ENCODE results near the gene CFAP107. TPM values are rescaled to one million over a fixed set of nuclear protein-coding genes. Genes with fewer than 3 reads are reported as not detected.

Gene CFAP107
- total and polyA plus RNA-seq, 4 donors = not detected

DNA sequence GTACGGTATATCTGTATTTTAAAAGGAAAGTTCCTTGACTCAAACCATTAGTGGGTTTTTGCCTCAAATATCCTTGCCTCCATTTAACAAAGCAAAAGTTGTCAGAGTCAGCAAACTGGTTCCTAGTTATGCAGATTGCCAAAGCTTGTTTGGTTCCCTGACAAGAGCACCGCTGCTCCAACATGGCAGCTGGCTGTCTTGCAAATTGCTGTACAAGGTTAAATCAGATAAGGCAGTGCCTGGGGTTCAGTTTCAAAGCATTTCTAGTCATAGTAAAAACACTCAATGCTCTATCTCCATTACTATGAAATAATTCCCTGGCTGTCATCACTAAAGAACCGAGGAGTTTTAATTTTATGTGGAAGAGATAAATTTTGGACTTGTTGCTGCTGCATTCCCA lies 11.3 kb upstream of the CFAP107 start:
- H3K9ac ChIP-seq (ENCODE audit: low read depth in 1 of 2, low read length in 2 of 2) = no peak overlapping the region
- TF ChIP-seq YY1 (IDR thresholded peaks at IDR 0.05) = no peak
- no peak for TF ChIP-seq HNF4G (IDR thresholded peaks at IDR 0.05)
- TF ChIP-seq GABPA (IDR thresholded peaks at IDR 0.05 in 1 of 2, conservative IDR thresholded peaks at IDR 0.05 in 1 of 2) = no peak
- TF ChIP-seq, protein P1, sequence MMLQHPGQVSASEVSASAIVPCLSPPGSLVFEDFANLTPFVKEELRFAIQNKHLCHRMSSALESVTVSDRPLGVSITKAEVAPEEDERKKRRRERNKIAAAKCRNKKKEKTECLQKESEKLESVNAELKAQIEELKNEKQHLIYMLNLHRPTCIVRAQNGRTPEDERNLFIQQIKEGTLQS (IDR thresholded peaks at IDR 0.05) = no peak
- no peak for TF ChIP-seq NR2F2 (IDR thresholded peaks at IDR 0.05)
- no peak for TF ChIP-seq RAD21 (IDR thresholded peaks at IDR 0.05)
- TF ChIP-seq FOXA1 (IDR thresholded peaks at IDR 0.05) = no peak
- TF ChIP-seq, protein P2, sequence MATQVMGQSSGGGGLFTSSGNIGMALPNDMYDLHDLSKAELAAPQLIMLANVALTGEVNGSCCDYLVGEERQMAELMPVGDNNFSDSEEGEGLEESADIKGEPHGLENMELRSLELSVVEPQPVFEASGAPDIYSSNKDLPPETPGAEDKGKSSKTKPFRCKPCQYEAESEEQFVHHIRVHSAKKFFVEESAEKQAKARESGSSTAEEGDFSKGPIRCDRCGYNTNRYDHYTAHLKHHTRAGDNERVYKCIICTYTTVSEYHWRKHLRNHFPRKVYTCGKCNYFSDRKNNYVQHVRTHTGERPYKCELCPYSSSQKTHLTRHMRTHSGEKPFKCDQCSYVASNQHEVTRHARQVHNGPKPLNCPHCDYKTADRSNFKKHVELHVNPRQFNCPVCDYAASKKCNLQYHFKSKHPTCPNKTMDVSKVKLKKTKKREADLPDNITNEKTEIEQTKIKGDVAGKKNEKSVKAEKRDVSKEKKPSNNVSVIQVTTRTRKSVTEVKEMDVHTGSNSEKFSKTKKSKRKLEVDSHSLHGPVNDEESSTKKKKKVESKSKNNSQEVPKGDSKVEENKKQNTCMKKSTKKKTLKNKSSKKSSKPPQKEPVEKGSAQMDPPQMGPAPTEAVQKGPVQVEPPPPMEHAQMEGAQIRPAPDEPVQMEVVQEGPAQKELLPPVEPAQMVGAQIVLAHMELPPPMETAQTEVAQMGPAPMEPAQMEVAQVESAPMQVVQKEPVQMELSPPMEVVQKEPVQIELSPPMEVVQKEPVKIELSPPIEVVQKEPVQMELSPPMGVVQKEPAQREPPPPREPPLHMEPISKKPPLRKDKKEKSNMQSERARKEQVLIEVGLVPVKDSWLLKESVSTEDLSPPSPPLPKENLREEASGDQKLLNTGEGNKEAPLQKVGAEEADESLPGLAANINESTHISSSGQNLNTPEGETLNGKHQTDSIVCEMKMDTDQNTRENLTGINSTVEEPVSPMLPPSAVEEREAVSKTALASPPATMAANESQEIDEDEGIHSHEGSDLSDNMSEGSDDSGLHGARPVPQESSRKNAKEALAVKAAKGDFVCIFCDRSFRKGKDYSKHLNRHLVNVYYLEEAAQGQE (IDR thresholded peaks at IDR 0.05) = no peak
- no peak for DNase-seq (ENCODE audit: low spot score)
- 78% methylated on average over 3 of the region's 3 CpGs for WGBS
- no peak overlapping the region for H3K4me3 ChIP-seq (ENCODE audit: low read depth in 1 of 3, low read length in 3 of 3)
- no peaks in the 10 kb centered on the region for H3K4me1 ChIP-seq (ENCODE audit: control insufficient read depth in 4 of 4, insufficient read depth in 4 of 4, low read length in 3 of 4)
- H3K36me3 ChIP-seq (ENCODE audit: control insufficient read depth in 4 of 4, insufficient read depth in 3 of 4, low read depth in 1 of 4, low read length in 3 of 4) = no peaks in the 10 kb centered on the region
- no peak overlapping the region for H3K27ac ChIP-seq (ENCODE audit: low read depth in 1 of 2, low read length in 2 of 2)
- peaks cover 0 to 3% (median 0%) of the 10 kb centered on the region in 4 donors for H3K27me3 ChIP-seq (ENCODE audit: control insufficient read depth in 4 of 4, insufficient read depth in 4 of 4, low read length in 3 of 4)
- H3K9me3 ChIP-seq (ENCODE audit: control insufficient read depth in 4 of 4, low read length in 3 of 4) = peaks cover 1 to 7% (median 6%) of the 10 kb centered on the region in 4 donors

DNA sequence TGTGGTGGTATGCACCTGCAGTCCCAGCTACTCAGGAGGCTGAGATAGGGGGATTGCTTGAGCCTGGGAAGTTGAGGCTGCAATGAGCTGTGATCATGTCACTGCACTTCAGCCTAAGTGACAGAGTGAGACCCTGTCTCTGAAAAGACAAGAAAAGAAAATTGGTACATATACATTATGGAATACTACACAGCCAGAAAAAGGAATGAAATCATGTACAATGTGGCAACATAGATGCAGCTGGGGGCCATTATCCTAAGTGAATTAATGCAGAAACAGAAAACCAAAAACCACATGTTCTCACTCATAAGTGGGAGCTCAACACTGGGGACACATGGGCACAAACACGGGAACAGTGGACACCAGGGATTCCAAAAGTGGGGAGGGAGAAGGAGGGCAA lies 7.1 kb upstream of the CFAP107 start:
- TF ChIP-seq, protein P2 (IDR thresholded peaks at IDR 0.05) = no peak
- TF ChIP-seq TAF1 (conservative IDR thresholded peaks at IDR 0.05) = no peak
- TF ChIP-seq, protein P1 (IDR thresholded peaks at IDR 0.05) = no peak
- TF ChIP-seq FOXA2 (IDR thresholded peaks at IDR 0.05) = no peak
- TF ChIP-seq, protein P3, sequence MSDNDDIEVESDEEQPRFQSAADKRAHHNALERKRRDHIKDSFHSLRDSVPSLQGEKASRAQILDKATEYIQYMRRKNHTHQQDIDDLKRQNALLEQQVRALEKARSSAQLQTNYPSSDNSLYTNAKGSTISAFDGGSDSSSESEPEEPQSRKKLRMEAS (IDR thresholded peaks at IDR 0.05) = no peak
- TF ChIP-seq YY1 (IDR thresholded peaks at IDR 0.05) = no peak
- no peak for TF ChIP-seq GABPA (IDR thresholded peaks at IDR 0.05 in 1 of 2, conservative IDR thresholded peaks at IDR 0.05 in 1 of 2)
- TF ChIP-seq JUND (IDR thresholded peaks at IDR 0.05) = no peak
- TF ChIP-seq SP1 (IDR thresholded peaks at IDR 0.05) = no peak
- no peak for TF ChIP-seq HNF4G (IDR thresholded peaks at IDR 0.05)
- TF ChIP-seq RAD21 (IDR thresholded peaks at IDR 0.05) = no peak
- TF ChIP-seq, protein P4, sequence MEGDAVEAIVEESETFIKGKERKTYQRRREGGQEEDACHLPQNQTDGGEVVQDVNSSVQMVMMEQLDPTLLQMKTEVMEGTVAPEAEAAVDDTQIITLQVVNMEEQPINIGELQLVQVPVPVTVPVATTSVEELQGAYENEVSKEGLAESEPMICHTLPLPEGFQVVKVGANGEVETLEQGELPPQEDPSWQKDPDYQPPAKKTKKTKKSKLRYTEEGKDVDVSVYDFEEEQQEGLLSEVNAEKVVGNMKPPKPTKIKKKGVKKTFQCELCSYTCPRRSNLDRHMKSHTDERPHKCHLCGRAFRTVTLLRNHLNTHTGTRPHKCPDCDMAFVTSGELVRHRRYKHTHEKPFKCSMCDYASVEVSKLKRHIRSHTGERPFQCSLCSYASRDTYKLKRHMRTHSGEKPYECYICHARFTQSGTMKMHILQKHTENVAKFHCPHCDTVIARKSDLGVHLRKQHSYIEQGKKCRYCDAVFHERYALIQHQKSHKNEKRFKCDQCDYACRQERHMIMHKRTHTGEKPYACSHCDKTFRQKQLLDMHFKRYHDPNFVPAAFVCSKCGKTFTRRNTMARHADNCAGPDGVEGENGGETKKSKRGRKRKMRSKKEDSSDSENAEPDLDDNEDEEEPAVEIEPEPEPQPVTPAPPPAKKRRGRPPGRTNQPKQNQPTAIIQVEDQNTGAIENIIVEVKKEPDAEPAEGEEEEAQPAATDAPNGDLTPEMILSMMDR (IDR thresholded peaks at IDR 0.05; ENCODE audit: low read depth, low read length, missing input control) = no peak
- TF ChIP-seq RXRA (IDR thresholded peaks at IDR 0.05) = no peak
- no peak for TF ChIP-seq FOXA1 (IDR thresholded peaks at IDR 0.05)
- no peak for TF ChIP-seq NR2F2 (IDR thresholded peaks at IDR 0.05)
- TF ChIP-seq HNF4A (conservative IDR thresholded peaks at IDR 0.05) = no peak
- TF ChIP-seq EGR1 (IDR thresholded peaks at IDR 0.05; ENCODE audit: low read depth in 2 of 2) = no peak
- TF ChIP-seq, protein P5, sequence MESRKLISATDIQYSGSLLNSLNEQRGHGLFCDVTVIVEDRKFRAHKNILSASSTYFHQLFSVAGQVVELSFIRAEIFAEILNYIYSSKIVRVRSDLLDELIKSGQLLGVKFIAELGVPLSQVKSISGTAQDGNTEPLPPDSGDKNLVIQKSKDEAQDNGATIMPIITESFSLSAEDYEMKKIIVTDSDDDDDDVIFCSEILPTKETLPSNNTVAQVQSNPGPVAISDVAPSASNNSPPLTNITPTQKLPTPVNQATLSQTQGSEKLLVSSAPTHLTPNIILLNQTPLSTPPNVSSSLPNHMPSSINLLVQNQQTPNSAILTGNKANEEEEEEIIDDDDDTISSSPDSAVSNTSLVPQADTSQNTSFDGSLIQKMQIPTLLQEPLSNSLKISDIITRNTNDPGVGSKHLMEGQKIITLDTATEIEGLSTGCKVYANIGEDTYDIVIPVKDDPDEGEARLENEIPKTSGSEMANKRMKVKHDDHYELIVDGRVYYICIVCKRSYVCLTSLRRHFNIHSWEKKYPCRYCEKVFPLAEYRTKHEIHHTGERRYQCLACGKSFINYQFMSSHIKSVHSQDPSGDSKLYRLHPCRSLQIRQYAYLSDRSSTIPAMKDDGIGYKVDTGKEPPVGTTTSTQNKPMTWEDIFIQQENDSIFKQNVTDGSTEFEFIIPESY (IDR thresholded peaks at IDR 0.05) = no peak
- H3K36me3 ChIP-seq (ENCODE audit: control insufficient read depth in 4 of 4, insufficient read depth in 3 of 4, low read depth in 1 of 4, low read length in 3 of 4) = no peaks in the 10 kb centered on the region
- 88% methylated on average over 1 of the region's 1 CpG for WGBS
- H3K9me3 ChIP-seq (ENCODE audit: control insufficient read depth in 4 of 4, low read length in 3 of 4) = peaks cover 0 to 4% (median under 1%) of the 10 kb centered on the region in 4 donors
- no peak overlapping the region for H3K4me3 ChIP-seq (ENCODE audit: low read depth in 1 of 3, low read length in 3 of 3)
- no peak for DNase-seq (ENCODE audit: low spot score)
- no peaks in the 10 kb centered on the region for H3K4me1 ChIP-seq (ENCODE audit: control insufficient read depth in 4 of 4, insufficient read depth in 4 of 4, low read length in 3 of 4)
- H3K9ac ChIP-seq (ENCODE audit: low read depth in 1 of 2, low read length in 2 of 2) = no peak overlapping the region
- peaks cover 0 to 3% (median 0%) of the 10 kb centered on the region in 4 donors for H3K27me3 ChIP-seq (ENCODE audit: control insufficient read depth in 4 of 4, insufficient read depth in 4 of 4, low read length in 3 of 4)
- H3K27ac ChIP-seq (ENCODE audit: low read depth in 1 of 2, low read length in 2 of 2) = no peak overlapping the region
